MM.1S (cell line): ENCODE measurements around the gene PHACTR1.

Experiments
- DNase-seq: peaks from one replicate; pipeline ENCODE4 v3.0.0-alpha.2; 2015
- H2AFZ ChIP-seq: fragments of 300-600 bp; sonication (generic); 2 replicates; pipeline ENCODE4 v1.6.0; 2016; ENCODE audit warnings: antibody characterized with exemption, low read length
- H3F3A ChIP-seq: fragments of 300-600 bp; sonication (generic); 2 replicates; pipeline ENCODE4 v1.6.1; 2016; ENCODE audit warnings: mild to moderate bottlenecking, antibody characterized with exemption, low read length, moderate library complexity, mixed read lengths; ENCODE audit not compliant: insufficient read depth
- H3K27ac ChIP-seq: fragments of 300-600 bp; sonication (generic); 2 replicates; pipeline ENCODE4 v1.5.1; 2016; ENCODE audit warnings: mild to moderate bottlenecking, low read length
- H3K27me3 ChIP-seq: fragments of 300-600 bp; sonication (generic); replicated peaks from 2 replicates; pipeline ENCODE4 v1.6.0; 2016; ENCODE audit warnings: low read length; ENCODE audit not compliant: insufficient read depth
- H3K36me3 ChIP-seq: fragments of 300-600 bp; sonication (generic); replicated peaks from 2 replicates; pipeline ENCODE4 v1.6.1; 2016; ENCODE audit warnings: mild to moderate bottlenecking, low read length, mixed read lengths; ENCODE audit not compliant: insufficient read depth
- H3K4me1 ChIP-seq: fragments of 300-600 bp; sonication (generic); 2 replicates; pipeline ENCODE4 v1.6.1; 2016; ENCODE audit warnings: low read length, mixed read lengths
- H3K4me2 ChIP-seq: fragments of 300-600 bp; sonication (generic); 2 replicates; pipeline ENCODE4 v1.6.0; 2016; ENCODE audit warnings: low read depth, low read length
- H3K4me3 ChIP-seq: fragments of 300-600 bp; sonication (generic); 2 replicates; pipeline ENCODE4 v1.5.1; 2016; ENCODE audit warnings: low read length, mixed read lengths
- H3K79me2 ChIP-seq: fragments of 300-600 bp; sonication (generic); 2 replicates; pipeline ENCODE4 v1.6.1; 2016; ENCODE audit warnings: mixed run types, low read length, mixed read lengths
- H3K9ac ChIP-seq: fragments of 300-600 bp; sonication (generic); 2 replicates; pipeline ENCODE4 v1.6.1; 2016; ENCODE audit warnings: low read length, mixed read lengths
- H3K9me2 ChIP-seq: fragments of 300-600 bp; sonication (generic); replicated peaks from 2 replicates; pipeline ENCODE4 v1.6.1; 2016; ENCODE audit warnings: mild to moderate bottlenecking, low read length, mixed read lengths; ENCODE audit not compliant: insufficient read depth
- H3K9me3 ChIP-seq: fragments of 300-600 bp; sonication (generic); replicated peaks from 2 replicates; pipeline ENCODE4 v1.6.1; 2016; ENCODE audit warnings: mild to moderate bottlenecking, low read length, mixed read lengths; ENCODE audit not compliant: insufficient read depth
- H4K20me1 ChIP-seq: fragments of 300-600 bp; sonication (generic); 2 replicates; pipeline ENCODE4 v1.6.1; 2016; ENCODE audit warnings: mild to moderate bottlenecking, low read length, moderate library complexity, mixed read lengths; ENCODE audit not compliant: insufficient read depth
- CTCF ChIP-seq: fragments of 300-600 bp; sonication (generic); IDR thresholded peaks from 2 replicates; pipeline ENCODE4 v1.5.1; 2016; ENCODE audit warnings: antibody characterized with exemption, low read length, mixed read lengths
- EZH2 ChIP-seq: fragments of 300-600 bp; sonication (generic); optimal IDR thresholded peaks from 2 replicates; pipeline ENCODE3; 2017; ENCODE audit warnings: low read depth, mild to moderate bottlenecking, antibody characterized with exemption, low read length, mixed read lengths
- EZH2phosphoT487 ChIP-seq: fragments of 300-600 bp; sonication (generic); IDR thresholded peaks from 2 replicates; pipeline ENCODE4 v1.6.1; 2018; ENCODE audit warnings: antibody characterized with exemption, low read length

The PHACTR1 gene

GRCh38 chr6:12968290-12968689 is 251.7 kb downstream of the PHACTR1 start:
- Histone ChIP-seq H3K36me3 (no peaks in the 10 kb centered on the region), H3F3A (no peaks in the 10 kb centered on the region), H3K9ac (no peak overlapping the region), H3K9me3 (no peaks in the 10 kb centered on the region), H4K20me1 (no peaks in the 10 kb centered on the region), H3K79me2 (no peaks in the 10 kb centered on the region), H3K4me3 (no peak overlapping the region), H3K4me2 (no peak overlapping the region), H3K27me3 (no peaks in the 10 kb centered on the region), H3K9me2 (no peaks in the 10 kb centered on the region), H3K27ac (no peak overlapping the region), H2AFZ (no peak overlapping the region), H3K4me1 (no peaks in the 10 kb centered on the region)
- DNase-seq: no peak
- TF ChIP-seq EZH2phosphoT487: no peak
- no peak for TF ChIP-seq EZH2
- TF ChIP-seq CTCF: no peak

GRCh38 chr6:12968839-12969558 is 252.4 kb downstream of the PHACTR1 start:
- Histone ChIP-seq H3K27me3 (no peaks in the 10 kb centered on the region), H3K4me2 (no peak overlapping the region), H3K4me3 (no peak overlapping the region), H3K79me2 (no peaks in the 10 kb centered on the region), H3K27ac (no peak overlapping the region), H3K36me3 (no peaks in the 10 kb centered on the region), H3K9me2 (no peaks in the 10 kb centered on the region), H2AFZ (no peak overlapping the region), H3K9me3 (no peaks in the 10 kb centered on the region), H3K9ac (no peak overlapping the region), H3K4me1 (no peaks in the 10 kb centered on the region), H4K20me1 (no peaks in the 10 kb centered on the region), H3F3A (no peaks in the 10 kb centered on the region)
- TF ChIP-seq EZH2phosphoT487 (no peak), CTCF (no peak), EZH2 (no peak)
- DNase-seq: no peak

- Histone ChIP-seq H3K4me1 (no peaks in the 10 kb centered on the region), H3K36me3 (no peaks in the 10 kb centered on the region), H3K4me2 (no peak overlapping the region), H3K9ac (no peak overlapping the region), H3K9me3 (no peaks in the 10 kb centered on the region), H3K9me2 (no peaks in the 10 kb centered on the region), H3K27me3 (no peaks in the 10 kb centered on the region), H3K79me2 (no peaks in the 10 kb centered on the region), H3F3A (no peaks in the 10 kb centered on the region), H3K4me3 (no peak overlapping the region), H2AFZ (no peak overlapping the region), H4K20me1 (no peaks in the 10 kb centered on the region), H3K27ac (no peak overlapping the region)
- DNase-seq: no peak
- TF ChIP-seq EZH2phosphoT487 (no peak), EZH2 (no peak), CTCF (no peak)
Observed at GRCh38 chr6:12969966-12970365, 253.4 kb downstream of the PHACTR1 start.
